GM19468 (cell line): ENCODE measurements around the gene BMPER.

Experiments
- ATAC-seq: cut with Tn5 transposase; IDR thresholded peaks from one replicate; pipeline ENCODE4 v1.9.1; 2021; ENCODE audit warnings: mild to moderate bottlenecking, moderate library complexity, moderate number of reproducible peaks; ENCODE audit not compliant: unreplicated experiment; ENCODE audit errors: extremely low read depth

BMPER gene

GRCh38 chr7:34198231-34198641, 292.9 kb downstream of the BMPER start:
- no peak for ATAC-seq
